Measurements from ENCODE around the gene TIAM2. TPM values are rescaled to one million over a fixed set of nuclear protein-coding genes. Genes with fewer than 3 reads are reported as not detected.
A peak's percentile ranks its signal among the peaks of the same experiment; 100 is the strongest.

Gene TIAM2
- total and polyA plus RNA-seq, 2 donors (not counting 3 experiments of a cell fraction or from before 2014, with no cell fraction given) = 9.6 to 18.5 TPM

GRCh38 chr6:155064303-155064702 is 69.2 kb downstream of the TIAM2 start:
- no peak for DNase-seq (ENCODE audit: low read depth, low spot score)
- Histone ChIP-seq H3K9me1 (replicated peaks; ENCODE audit: control insufficient read depth, extremely low read depth, insufficient read depth, low read length) (no peaks in the 10 kb centered on the region), H3K4me2 (ENCODE audit: insufficient read depth, low read length) (no peak overlapping the region), H3K27me3 (ENCODE audit: control insufficient read depth in 2 of 2, insufficient read depth in 2 of 2, low read length in 2 of 2) (no peaks in the 10 kb centered on the region), H3K9ac (replicated peaks; ENCODE audit: extremely low read depth, insufficient read depth, low read length) (no peak overlapping the region), H3K4me1 (ENCODE audit: control insufficient read depth, extremely low read depth, insufficient read depth, low read length) (no peaks in the 10 kb centered on the region), H3K36me3 (ENCODE audit: control insufficient read depth in 2 of 2, extremely low read depth in 1 of 2, insufficient read depth in 2 of 2, low read length in 2 of 2) (no peaks in the 10 kb centered on the region), H4K20me1 (replicated peaks; ENCODE audit: control insufficient read depth, extremely low read depth, insufficient read depth, low read length) (no peaks in the 10 kb centered on the region), H3K79me2 (ENCODE audit: control insufficient read depth, insufficient read depth, low read length) (no peaks in the 10 kb centered on the region), H2AFZ (ENCODE audit: low read depth, low read length) (no peak overlapping the region), H3K27ac (ENCODE audit: insufficient read depth, low read depth, low read length) (no peak overlapping the region), H3K4me3 (replicated peaks in 1 of 3; ENCODE audit: insufficient read depth in 1 of 3, low read depth in 1 of 3, low read length in 3 of 3) (no peak overlapping the region), H3K9me3 (replicated peaks; ENCODE audit: control insufficient read depth, insufficient read depth, low read length) (no peaks in the 10 kb centered on the region)
- peak; percentile 38 for FAIRE-seq
- CTCF ChIA-PET = interaction anchor here (1.2 to 2.3 kb wide), 3 partner anchors 17 to 138 kb away, joined by 4 to 5 read pairs (median 4); no protein-coding TSS in a partner anchor
- TF ChIP-seq CTCF (IDR thresholded peaks at IDR 0.05; ENCODE audit: extremely low read depth in 1 of 2, insufficient read depth in 1 of 2, low read depth in 1 of 2, low read length in 2 of 2) (no peak), FOS (IDR thresholded peaks at IDR 0.05; ENCODE audit: borderline replicate concordance, insufficient read depth, low read length) (no peak), MAX (IDR thresholded peaks at IDR 0.05; ENCODE audit: insufficient read depth, insufficient read length) (no peak), EZH2 (IDR thresholded peaks at IDR 0.05; ENCODE audit: borderline replicate concordance, low read depth, low read length, severe bottlenecking) (no peak), GATA2 (IDR thresholded peaks at IDR 0.05; ENCODE audit: insufficient read depth, insufficient read length, low read depth, low read length) (no peak), MYC (IDR thresholded peaks at IDR 0.05; ENCODE audit: low read depth, low read length) (no peak), JUN (IDR thresholded peaks at IDR 0.05; ENCODE audit: borderline replicate concordance, insufficient read depth, insufficient read length, low read depth) (no peak), POLR2A (IDR thresholded peaks at IDR 0.05; ENCODE audit: low read depth, low read length) (no peak), POLR2AphosphoS5 (IDR thresholded peaks at IDR 0.05; ENCODE audit: insufficient read depth, low read depth, low read length) (no peak)
- BruUV-seq (replicated peaks) = no TSS peak
- intact Hi-C loops (cut with micrococcal nuclease) = no loop called here
- POLR2A ChIA-PET = no interaction called here
- dilution Hi-C loops (cut with MboI; ENCODE audit: extremely low pct_ligation_motif_present, low sequenced_read_pairs) = no loop called here

Measured in endothelial cell of umbilical vein (primary cell).